HL-60 (cell line): Measurements from ENCODE around the gene KRT36.

ENCODE experiments used
- DNase-seq, 2 experiments: peaks; one replicate each; pipeline ENCODE4 v3.0.0-alpha.2; 2010 to 2020; ENCODE audit warnings: low read depth in 1 of 2, low spot score in 1 of 2
- H3K27ac ChIP-seq: fragments of 250-450 bp; sonication (Bioruptor Pico); replicated peaks from 2 replicates; pipeline ENCODE4 v1.5.1; 2020; ENCODE audit warnings: mild to moderate bottlenecking, moderate library complexity
- H3K27me3 ChIP-seq: fragments of 250-450 bp; sonication (Bioruptor Pico); 2 replicates; pipeline ENCODE4 v1.5.1; 2021; ENCODE audit warnings: mild to moderate bottlenecking, moderate library complexity; ENCODE audit not compliant: insufficient read depth, poor library complexity, severe bottlenecking
- H3K4me3 ChIP-seq: replicated peaks from 2 replicates; pipeline ENCODE4 v1.5.1; 2011; ENCODE audit warnings: mild to moderate bottlenecking, control low read depth, low read length; ENCODE audit not compliant: insufficient read depth
- GABPA ChIP-seq: IDR thresholded peaks from 2 replicates; pipeline ENCODE4 v1.6.1; 2012; ENCODE audit warnings: low read depth
- POLR2AphosphoS5 ChIP-seq: IDR thresholded peaks from 2 replicates; pipeline ENCODE4 v1.6.1; 2012; ENCODE audit warnings: low read depth
- SPI1 ChIP-seq: IDR thresholded peaks from 2 replicates; pipeline ENCODE4 v1.6.1; 2012; ENCODE audit warnings: low read depth, mild to moderate bottlenecking, borderline replicate concordance
- TF ChIP-seq, protein P1 (sequence below): IDR thresholded peaks from one replicate; pipeline ENCODE4 v1.5.1; 2011; ENCODE audit warnings: low read length, control low read depth, inconsistent platforms; ENCODE audit not compliant: insufficient read depth
- TF ChIP-seq, protein P2 (sequence below): IDR thresholded peaks from 2 replicates; pipeline ENCODE4 v1.6.1; 2012; ENCODE audit warnings: low read depth; ENCODE audit not compliant: insufficient replicate concordance

Gene KRT36

DNA sequence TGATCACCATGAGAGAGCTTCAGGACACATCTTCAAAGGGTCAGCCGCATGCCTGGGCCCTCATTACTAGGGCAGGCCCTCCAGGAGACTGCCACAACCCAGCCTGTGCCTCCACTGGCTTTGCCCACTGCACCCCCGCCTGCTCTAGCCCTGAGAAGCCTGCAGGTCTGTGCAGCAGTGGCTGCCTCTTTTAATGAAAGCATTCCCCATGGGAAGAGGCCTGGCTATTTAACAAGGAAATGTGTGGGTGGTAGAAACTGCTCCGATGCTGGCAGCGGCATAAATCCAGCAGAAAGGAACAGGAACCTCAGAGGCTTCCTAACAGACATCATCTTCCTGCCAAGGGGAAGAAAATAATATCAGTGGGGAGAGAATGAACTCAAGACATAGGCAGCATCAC is 22.1 kb downstream of the KRT36 start:
- no peak for DNase-seq
- H3K4me3 ChIP-seq = no peak overlapping the region

DNA sequence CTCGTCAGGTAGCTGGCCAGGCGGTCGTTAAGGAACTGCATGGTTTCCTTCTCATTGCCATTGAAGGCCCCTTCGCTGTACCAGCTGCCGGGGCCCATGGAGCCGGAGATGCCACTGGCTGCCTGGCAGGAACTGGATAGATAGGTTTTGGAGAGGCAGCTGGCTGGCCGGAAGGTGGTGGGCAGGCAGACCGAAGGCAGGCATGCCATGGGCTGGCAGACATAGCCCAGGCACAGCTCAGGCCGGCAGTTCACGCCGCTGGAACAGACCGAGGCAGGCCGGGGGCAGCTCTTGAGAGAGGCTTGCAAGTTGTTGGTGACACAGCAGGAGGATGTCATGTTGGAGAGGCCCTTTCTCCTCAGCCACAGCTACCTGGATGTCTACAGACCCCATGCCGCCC is 22.7 kb downstream of the KRT36 start, which contains the start of gene KRT32:
TSS of gene KRT32 (minus strand) at position 399 of the 400 bp plus-strand sequence. CDS start at position 338, 61 bp downstream.
- no peak within 1 kb of the TSS for H3K4me3 ChIP-seq
- no peak within 1 kb of the TSS for H3K27ac ChIP-seq
- no peak for TF ChIP-seq POLR2AphosphoS5
- no peak for TF ChIP-seq GABPA
- no peak for TF ChIP-seq SPI1
- TF ChIP-seq, protein P1, sequence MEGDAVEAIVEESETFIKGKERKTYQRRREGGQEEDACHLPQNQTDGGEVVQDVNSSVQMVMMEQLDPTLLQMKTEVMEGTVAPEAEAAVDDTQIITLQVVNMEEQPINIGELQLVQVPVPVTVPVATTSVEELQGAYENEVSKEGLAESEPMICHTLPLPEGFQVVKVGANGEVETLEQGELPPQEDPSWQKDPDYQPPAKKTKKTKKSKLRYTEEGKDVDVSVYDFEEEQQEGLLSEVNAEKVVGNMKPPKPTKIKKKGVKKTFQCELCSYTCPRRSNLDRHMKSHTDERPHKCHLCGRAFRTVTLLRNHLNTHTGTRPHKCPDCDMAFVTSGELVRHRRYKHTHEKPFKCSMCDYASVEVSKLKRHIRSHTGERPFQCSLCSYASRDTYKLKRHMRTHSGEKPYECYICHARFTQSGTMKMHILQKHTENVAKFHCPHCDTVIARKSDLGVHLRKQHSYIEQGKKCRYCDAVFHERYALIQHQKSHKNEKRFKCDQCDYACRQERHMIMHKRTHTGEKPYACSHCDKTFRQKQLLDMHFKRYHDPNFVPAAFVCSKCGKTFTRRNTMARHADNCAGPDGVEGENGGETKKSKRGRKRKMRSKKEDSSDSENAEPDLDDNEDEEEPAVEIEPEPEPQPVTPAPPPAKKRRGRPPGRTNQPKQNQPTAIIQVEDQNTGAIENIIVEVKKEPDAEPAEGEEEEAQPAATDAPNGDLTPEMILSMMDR = no peak
- TF ChIP-seq, protein P2, sequence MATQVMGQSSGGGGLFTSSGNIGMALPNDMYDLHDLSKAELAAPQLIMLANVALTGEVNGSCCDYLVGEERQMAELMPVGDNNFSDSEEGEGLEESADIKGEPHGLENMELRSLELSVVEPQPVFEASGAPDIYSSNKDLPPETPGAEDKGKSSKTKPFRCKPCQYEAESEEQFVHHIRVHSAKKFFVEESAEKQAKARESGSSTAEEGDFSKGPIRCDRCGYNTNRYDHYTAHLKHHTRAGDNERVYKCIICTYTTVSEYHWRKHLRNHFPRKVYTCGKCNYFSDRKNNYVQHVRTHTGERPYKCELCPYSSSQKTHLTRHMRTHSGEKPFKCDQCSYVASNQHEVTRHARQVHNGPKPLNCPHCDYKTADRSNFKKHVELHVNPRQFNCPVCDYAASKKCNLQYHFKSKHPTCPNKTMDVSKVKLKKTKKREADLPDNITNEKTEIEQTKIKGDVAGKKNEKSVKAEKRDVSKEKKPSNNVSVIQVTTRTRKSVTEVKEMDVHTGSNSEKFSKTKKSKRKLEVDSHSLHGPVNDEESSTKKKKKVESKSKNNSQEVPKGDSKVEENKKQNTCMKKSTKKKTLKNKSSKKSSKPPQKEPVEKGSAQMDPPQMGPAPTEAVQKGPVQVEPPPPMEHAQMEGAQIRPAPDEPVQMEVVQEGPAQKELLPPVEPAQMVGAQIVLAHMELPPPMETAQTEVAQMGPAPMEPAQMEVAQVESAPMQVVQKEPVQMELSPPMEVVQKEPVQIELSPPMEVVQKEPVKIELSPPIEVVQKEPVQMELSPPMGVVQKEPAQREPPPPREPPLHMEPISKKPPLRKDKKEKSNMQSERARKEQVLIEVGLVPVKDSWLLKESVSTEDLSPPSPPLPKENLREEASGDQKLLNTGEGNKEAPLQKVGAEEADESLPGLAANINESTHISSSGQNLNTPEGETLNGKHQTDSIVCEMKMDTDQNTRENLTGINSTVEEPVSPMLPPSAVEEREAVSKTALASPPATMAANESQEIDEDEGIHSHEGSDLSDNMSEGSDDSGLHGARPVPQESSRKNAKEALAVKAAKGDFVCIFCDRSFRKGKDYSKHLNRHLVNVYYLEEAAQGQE = no peak
- no peak for DNase-seq
- H3K27me3 ChIP-seq = no peaks in the 10 kb centered on the region

More for the DNA sequence above, 22.1 kb downstream of the KRT36 start:
- H3K27me3 ChIP-seq = no peaks in the 10 kb centered on the region
- H3K27ac ChIP-seq = no peak overlapping the region
- no peak for TF ChIP-seq GABPA
- TF ChIP-seq, protein P1 = no peak
- no peak for TF ChIP-seq SPI1
- TF ChIP-seq, protein P2 = no peak
- TF ChIP-seq POLR2AphosphoS5 = no peak

DNA sequence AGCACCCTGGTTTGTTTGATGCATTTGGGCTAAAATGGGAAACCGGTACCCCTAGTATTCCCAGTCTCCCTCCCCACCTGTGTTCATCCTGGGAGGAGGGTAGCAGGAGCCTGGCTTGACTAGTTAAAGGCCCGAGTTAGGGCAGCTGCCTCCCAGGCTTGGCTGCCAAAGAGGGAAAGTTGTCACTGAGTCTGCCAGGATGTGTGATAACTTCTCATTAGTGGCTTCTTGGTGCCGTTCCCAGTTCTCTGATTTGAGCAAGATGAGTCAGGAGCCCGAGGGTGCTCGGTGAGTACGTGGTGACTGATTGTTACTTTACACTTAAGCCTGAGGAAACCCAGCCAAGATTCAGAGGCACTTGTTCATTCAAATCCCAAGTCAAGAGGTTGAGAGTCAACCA is 25.0 kb downstream of the KRT36 start:
- Histone ChIP-seq H3K27ac (no peak overlapping the region), H3K4me3 (no peak overlapping the region), H3K27me3 (no peaks in the 10 kb centered on the region)
- no peak for DNase-seq
- TF ChIP-seq, protein P1 = no peak
- no peak for TF ChIP-seq POLR2AphosphoS5
- TF ChIP-seq, protein P2 = no peak
